ENCODE measurements around the gene NFKBIL1.

GRCh38 chr6:31534521-31535040 lies 12.8 kb upstream of the NFKBIL1 start:
- TF ChIP-seq POLR2A (IDR thresholded peaks at IDR 0.05) (no peak), POLR2AphosphoS5 (IDR thresholded peaks at IDR 0.05; ENCODE audit: insufficient read depth in 1 of 2, low read depth in 1 of 2) (no peak), CTCF (IDR thresholded peaks at IDR 0.05) (no peak)
